CMK (cell line): Measurements from ENCODE around the gene ATP13A1.
"Not testable (repeated sequence)": the region's sequence is repeated elsewhere in the genome, so short reads cannot be mapped to it uniquely, and the experiment has no call there.

Source experiments
- DNase-seq: peaks from one replicate; pipeline ENCODE4 v3.0.0-alpha.2; 2010; ENCODE audit warnings: low read depth

ATP13A1 gene

GRCh38 chr19:19619181-19619848 is 44.2 kb downstream of the ATP13A1 start:
- no peak for DNase-seq

DNA sequence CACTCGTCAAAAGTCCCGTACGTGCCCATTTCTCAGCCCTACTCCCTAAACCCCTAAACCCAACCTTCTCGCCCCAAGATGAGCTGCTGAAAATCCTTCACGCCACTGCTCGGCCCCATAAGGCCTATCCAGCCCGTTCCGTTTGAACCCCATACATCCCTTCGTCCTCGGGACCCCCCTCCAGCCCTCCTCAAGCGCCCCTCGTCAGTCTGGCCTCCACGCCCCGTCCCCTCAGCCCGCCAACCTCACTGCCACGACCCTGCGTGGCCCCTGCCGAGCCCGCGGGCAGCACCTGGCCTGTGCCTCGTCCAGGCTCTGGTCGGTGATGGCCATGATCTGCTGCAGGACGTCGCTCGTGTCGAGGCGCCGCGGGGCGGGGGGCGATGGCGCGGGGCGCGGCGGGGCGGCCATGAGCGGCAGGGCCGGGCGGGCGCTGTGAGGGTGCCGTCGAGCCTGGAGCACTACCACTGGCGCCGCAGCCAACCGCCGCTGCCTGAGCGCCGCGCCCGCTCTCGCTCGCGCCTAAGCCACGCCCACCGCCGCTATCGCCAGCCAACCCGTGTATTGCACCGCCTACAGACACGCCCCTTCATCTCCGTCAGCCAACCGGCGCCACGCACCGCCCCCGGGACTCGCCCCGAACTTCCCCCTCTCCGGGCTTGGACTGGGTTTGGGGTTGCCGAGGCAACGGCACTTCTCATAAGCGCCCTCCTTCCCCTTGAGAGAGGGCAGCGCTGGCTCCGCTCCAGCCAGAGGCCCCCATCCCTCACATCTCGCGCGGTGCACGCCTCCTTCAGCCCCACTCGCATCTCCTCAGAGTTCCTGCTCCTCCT is 45.0 kb downstream of the ATP13A1 start, which contains the start of gene PBX4:
PBX4 (minus strand) TSS at position 469 of the 833 bp plus-strand sequence; CDS start at position 411, 58 bp downstream.
- DNase-seq: peak; percentile 88

DNA sequence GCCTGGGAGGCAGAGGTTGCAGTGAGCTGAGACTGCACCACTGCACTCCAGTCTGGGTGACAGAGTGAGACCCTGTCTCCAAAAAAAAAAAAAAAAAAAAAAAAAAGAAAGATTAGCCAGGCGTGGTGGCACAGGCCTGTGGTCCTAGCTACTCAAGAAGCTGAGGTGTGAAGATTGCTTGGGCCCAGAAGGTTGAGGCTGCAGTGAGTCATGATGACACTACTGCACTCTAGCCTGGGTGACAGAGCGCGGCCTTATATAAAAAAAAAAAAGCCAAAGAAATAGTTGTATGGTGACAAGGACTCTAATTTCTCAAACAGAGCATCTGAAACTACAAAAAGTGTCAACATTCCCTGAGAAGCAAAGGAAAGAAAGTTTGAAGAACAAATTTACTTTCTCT is 48.4 kb downstream of the ATP13A1 start:
- DNase-seq: no peak

- no peak for DNase-seq
Observed at GRCh38 chr19:19613506-19613905, 50.0 kb downstream of the ATP13A1 start.

DNA sequence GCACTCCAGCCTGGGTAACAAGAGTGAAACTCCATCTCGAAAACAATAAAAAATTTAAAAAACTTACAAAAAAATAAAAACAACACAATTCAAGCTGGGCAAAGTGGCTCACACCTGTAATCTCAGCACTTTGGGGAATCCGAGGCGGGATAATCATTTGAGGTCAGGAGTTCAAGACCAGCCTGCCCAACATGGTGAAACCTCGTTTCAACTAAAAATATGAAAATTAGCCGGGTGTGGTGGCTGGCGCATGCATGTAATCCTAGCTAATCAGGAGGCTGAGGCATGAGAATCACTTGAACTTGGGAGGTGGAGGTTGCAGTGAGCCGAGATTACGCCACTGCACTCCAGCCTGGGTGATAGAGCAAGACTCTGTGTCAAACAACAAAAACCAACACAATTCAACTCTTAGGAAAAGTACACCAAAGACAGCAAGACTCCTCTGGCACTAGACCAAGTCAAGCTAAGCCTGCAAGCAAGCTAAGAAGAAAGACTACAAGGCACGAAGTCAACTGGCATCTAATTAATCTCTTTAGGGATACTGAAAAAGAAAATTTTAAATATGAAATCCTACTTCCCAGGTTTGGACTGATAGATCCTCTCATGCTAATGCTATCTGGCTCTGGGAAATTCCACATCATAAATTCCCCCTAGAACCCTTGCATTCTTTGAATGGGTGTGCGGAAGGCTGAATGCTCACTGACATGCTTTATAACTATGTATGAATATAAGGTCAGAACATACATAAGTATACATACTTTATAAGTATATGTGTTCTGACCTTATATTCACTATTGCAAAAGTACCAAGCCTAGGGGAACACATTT is 52.9 kb downstream of the ATP13A1 start:
- no peak for DNase-seq

- DNase-seq: not testable (repeated sequence)
Observed at GRCh38 chr19:19606686-19607085, 56.8 kb downstream of the ATP13A1 start.

- DNase-seq: no peak
Observed at GRCh38 chr19:19606021-19606420, 57.5 kb downstream of the ATP13A1 start.

DNA sequence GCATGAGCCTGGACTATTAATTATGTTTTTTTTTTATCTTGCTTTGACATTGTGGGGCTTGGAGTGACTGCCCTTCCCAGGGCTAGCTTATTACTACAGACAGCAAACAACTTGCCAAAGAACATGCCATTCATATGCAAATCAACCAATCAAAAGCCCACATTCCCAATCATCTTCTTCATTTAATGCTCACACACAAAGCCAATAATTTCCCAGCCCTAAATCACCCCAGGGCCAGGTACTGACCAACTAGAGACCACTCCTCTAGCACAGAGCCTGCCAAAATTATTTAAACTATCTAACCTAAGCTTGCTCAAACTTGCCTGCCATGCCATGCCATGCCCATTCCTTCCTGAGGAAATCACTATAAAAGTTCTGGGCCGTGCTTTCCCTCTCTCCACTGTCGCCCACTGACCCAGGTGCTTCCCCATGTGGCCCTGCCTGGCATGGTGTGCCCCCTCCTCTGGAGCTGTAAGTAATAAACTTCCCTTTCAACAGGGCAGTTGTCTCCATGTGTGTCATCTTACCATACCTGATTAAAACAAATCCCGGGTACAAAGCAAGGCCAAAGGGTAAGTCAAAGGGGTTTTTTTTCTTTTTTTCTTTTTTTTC is 60.7 kb downstream of the ATP13A1 start:
- no peak for DNase-seq

DNA sequence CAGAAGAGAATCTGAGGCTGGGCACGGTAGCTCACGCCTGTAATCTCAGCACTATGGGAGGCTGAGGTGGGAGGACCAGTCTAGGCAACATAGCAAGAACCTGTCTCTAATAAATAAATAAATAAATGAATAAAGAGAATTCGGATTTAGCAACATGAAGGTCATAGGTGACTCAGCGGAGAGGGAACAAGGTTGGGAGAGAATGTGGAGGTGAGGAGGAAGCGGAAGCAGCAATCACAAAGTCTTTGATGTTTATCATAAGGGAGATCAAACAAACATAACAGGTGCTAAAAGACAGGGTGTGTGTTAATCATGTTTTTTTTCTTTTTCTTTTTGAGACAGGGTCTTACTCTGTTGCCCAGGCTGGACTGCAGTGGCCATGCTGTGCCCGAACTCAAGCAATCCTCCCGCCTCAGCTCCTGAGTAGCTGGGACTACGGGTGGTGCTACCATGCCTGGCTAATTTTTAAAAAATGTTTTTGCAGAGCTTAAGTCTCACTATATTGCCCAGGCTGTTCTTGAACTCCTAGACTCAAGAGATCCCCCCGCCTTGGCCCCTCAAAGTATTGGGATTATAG is 61.3 kb downstream of the ATP13A1 start:
- no peak for DNase-seq

DNA sequence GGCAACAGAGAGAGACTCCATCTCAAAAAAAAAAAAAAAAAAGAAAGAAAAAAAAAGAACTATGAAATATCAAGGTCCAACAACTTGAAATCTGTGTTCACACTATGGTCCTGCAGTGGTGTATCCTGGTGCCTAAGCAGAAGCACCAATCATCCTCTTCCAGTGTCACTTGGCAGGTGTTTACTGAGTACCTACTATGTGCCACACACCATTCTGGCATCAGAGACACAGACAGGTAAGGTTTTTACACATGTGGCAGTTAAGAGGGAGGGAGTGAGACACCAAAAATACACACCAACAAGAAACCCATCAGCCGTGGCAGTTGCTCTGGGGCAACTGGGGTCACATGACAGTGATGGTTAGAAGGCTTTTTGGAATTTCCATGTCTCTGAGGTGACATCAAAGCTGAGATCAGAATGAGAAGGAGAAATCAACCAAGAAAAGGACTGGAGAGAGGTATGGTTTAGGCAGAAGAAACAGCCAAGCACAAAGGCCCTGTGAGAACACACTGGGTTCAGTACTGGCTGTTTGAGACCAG is 62.6 kb downstream of the ATP13A1 start:
- no peak for DNase-seq

DNA sequence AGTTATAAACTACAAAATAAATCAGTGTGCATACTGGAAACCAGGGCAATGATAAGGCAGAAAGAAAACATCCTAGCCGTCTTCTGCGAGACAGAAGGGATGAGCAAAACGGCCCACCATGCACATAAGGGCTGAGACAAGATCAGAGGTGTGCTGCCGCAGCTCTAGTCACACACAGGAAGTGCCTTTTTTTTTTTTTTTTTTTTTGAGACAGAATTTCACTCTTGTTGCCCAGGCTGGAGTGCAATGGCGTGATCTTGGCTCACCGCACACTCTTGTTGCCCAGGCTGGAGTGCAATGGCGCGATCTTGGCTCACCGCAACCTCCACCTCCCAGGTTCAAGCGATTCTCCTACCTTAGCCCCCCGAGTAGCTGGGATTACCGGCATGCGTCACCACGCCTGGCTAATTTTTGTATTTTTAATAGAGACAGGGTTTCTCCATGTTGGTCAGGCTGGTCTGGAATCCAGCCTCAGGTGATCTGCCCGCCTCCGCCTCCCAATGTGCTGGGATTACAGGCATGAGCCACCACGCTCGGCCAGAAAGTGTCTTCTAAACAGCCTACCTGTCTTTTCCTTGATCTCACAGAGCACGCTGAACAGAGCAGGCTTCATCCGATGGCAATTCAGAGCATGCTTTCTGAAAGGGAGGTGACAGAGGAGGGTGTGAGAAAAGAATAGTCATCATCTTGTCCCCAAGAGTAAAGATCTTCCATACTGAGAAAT is 64.6 kb downstream of the ATP13A1 start:
- DNase-seq: not testable (repeated sequence)

DNA sequence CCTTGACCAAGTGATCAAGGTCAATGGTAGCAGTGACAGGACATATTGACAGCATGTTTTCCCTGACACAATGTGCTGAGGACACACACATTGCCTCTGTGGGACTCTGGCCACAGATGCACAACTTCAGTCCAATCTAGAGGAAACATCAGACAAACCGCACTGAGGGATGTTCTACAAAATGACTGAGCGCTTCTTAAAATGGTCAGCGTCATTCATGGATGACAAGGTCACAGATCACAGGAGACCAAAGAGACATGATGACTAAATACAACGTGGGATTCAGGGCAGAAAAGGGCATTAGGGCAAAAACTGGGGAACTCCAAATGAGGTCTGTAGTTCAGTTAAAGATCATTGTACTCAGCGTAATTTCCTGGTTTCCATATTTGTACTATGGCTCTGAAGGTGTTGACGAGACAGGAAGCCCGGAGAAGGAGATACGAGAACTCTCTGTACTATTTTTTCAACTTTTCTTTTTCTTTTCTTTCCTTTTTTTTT is 65.6 kb downstream of the ATP13A1 start:
- peak; percentile 53 for DNase-seq
